B cell (primary cell): ENCODE measurements around the gene SLC4A1. TPM values are rescaled to one million over a fixed set of nuclear protein-coding genes. Genes with fewer than 3 reads are reported as not detected.

Experiments
- ATAC-seq: fragments of 200-7000 bp; cut with Tn5 transposase; one replicate; pipeline ENCODE4 v1.10.0; 2021; ENCODE audit warnings: low read depth, mild to moderate bottlenecking, moderate number of reproducible peaks, moderate library complexity
- CTCF ChIA-PET: fragments of 350-600 bp; sonication (Branson Sonifier 250); formaldehyde crosslinking; loops from one replicate; lab custom pipeline; 2021; ENCODE audit warnings: antibody characterized with exemption, inconsistent platforms; lab: Charles Lee
- POLR2A ChIA-PET: fragments of 350-600 bp; sonication (Branson Sonifier 250); formaldehyde crosslinking; loops from one replicate; lab custom pipeline; 2021; ENCODE audit warnings: antibody characterized with exemption; lab: Charles Lee
- DNase-seq: peaks from one replicate; pipeline ENCODE4 v3.0.0; 2013
- H2AFZ ChIP-seq: 2 replicates; pipeline ENCODE4 v1.6.1; 2012; ENCODE audit warnings: mild to moderate bottlenecking, low read depth, low read length; ENCODE audit not compliant: insufficient read depth, poor library complexity, severe bottlenecking
- H3K27ac ChIP-seq, 2 donors: 1 replicate in 1 of 2; 2 replicates in 1 of 2; pipeline ENCODE4 v1.5.1; 2012 to 2013; ENCODE audit warnings: low read length in 2 of 2, mild to moderate bottlenecking in 2 of 2, moderate library complexity in 1 of 2
- H3K27me3 ChIP-seq, 4 experiments: fragments of 200-600 bp in 1 of 4; sonication (generic) in 1 of 4; replicated peaks in 1 of 4; 1 replicate in 2 of 4; 2 replicates in 2 of 4; pipeline versions ENCODE4 v1.6.1 to v1.7.0; 2013 to 2016; ENCODE audit warnings: low read length in 3 of 4, mild to moderate bottlenecking in 2 of 4, mixed read lengths in 1 of 4, moderate library complexity in 1 of 4; ENCODE audit not compliant: insufficient read depth in 4 of 4, control insufficient read depth in 3 of 4; ENCODE audit errors: control extremely low read depth in 1 of 4
- H3K36me3 ChIP-seq, 2 experiments: replicated peaks in 1 of 2; 1 replicate in 1 of 2; 2 replicates in 1 of 2; pipeline versions ENCODE4 v1.6.1 to v1.7.1; 2013; ENCODE audit warnings: low read length in 1 of 2; ENCODE audit not compliant: insufficient read depth in 2 of 2, control insufficient read depth in 1 of 2; ENCODE audit errors: control extremely low read depth in 1 of 2, extremely low read depth in 1 of 2
- H3K4me1 ChIP-seq, 2 donors: fragments of 200-600 bp in 1 of 2; sonication (generic) in 1 of 2; 1 replicate in 1 of 2; 2 replicates in 1 of 2; pipeline versions ENCODE4 v1.5.1 to v1.6.1; 2013 to 2017; ENCODE audit warnings: low read length in 2 of 2; ENCODE audit not compliant: control insufficient read depth in 2 of 2, insufficient read depth in 2 of 2
- H3K4me2 ChIP-seq: replicated peaks from 2 replicates; pipeline ENCODE3; 2012; ENCODE audit warnings: mild to moderate bottlenecking, low read depth, low read length; ENCODE audit not compliant: poor library complexity, severe bottlenecking
- H3K4me3 ChIP-seq, 5 experiments: fragments of 200-600 bp in 1 of 5; sonication (generic) in 1 of 5; 1 replicate in 3 of 5; 2 replicates in 2 of 5; pipeline versions ENCODE4 v1.5.1 to v1.7.0; 2011 to 2016; ENCODE audit warnings: low read length in 4 of 5, mild to moderate bottlenecking in 4 of 5, low read depth in 2 of 5, control low read depth in 1 of 5, moderate library complexity in 1 of 5; ENCODE audit not compliant: insufficient read depth in 1 of 5; ENCODE audit errors: control extremely low read depth in 1 of 5, extremely low read depth in 1 of 5
- H3K79me2 ChIP-seq: fragments of 200-600 bp; sonication (generic); one replicate; pipeline ENCODE4 v1.6.0; 2016; ENCODE audit warnings: low read length; ENCODE audit not compliant: control insufficient read depth, insufficient read depth
- H3K9ac ChIP-seq: fragments of 200-600 bp; sonication (generic); 2 replicates; pipeline ENCODE4 v1.6.1; 2017; ENCODE audit warnings: mild to moderate bottlenecking, low read length, moderate library complexity
- H3K9me3 ChIP-seq, 3 donors: one replicate each; pipeline versions ENCODE4 v1.6.1 to v1.7.1; 2013; ENCODE audit warnings: low read length in 2 of 3; ENCODE audit not compliant: control insufficient read depth in 2 of 3, insufficient read depth in 1 of 3; ENCODE audit errors: control extremely low read depth in 1 of 3
- H4K20me1 ChIP-seq: 2 replicates; pipeline ENCODE4 v1.6.0; 2012; ENCODE audit warnings: mild to moderate bottlenecking, low read length; ENCODE audit not compliant: insufficient read depth, control insufficient read depth, poor library complexity, severe bottlenecking
- H3K27ac Mint-ChIP-seq: one replicate; pipeline ENCODE4 v1.8.0; 2021; ENCODE audit warnings: mixed read lengths
- H3K27me3 Mint-ChIP-seq: one replicate; pipeline ENCODE4 v1.8.0; 2021; ENCODE audit warnings: mixed read lengths
- H3K4me1 Mint-ChIP-seq: one replicate; pipeline ENCODE4 v1.8.0; 2021; ENCODE audit warnings: mixed read lengths
- H3K4me3 Mint-ChIP-seq: one replicate; pipeline ENCODE4 v1.8.0; 2021; ENCODE audit warnings: mixed read lengths
- H3K9me3 Mint-ChIP-seq: one replicate; pipeline ENCODE4 v1.8.0; 2022; ENCODE audit warnings: mixed read lengths; ENCODE audit not compliant: insufficient read depth
- EZH2 ChIP-seq: IDR thresholded peaks from 2 replicates; pipeline ENCODE4 v1.6.1; 2012; ENCODE audit warnings: borderline replicate concordance, low read depth, mild to moderate bottlenecking, moderate library complexity, low read length; ENCODE audit not compliant: insufficient read depth, poor library complexity, severe bottlenecking
- WGBS: methylation state at CpG from one replicate; pipeline ENCODE4 v1.1.5; 2013; ENCODE audit warnings: missing lambda C conversion rate; ENCODE audit not compliant: insufficient coverage; 5-methylcytosine and 5-hydroxymethylcytosine counted together
- intact Hi-C: fragments of 100-400 bp; cut with micrococcal nuclease; formaldehyde crosslinking; loops from one replicate; pipeline ENCODE4 v1.10.0; 2022
- polyA plus RNA-seq: library from polyadenylated mRNA; depleted of rRNA; stranded (reverse); fragments of >200 nt; gene quantifications from 2 replicates; pipeline ENCODE4 v1.2.3, GENCODE V29; 2012
- total RNA-seq, 2 donors: library from RNA; stranded (reverse); fragments of 120-200 nt in 1 of 2; gene quantifications; 1 replicate in 1 of 2; 2 replicates in 1 of 2; pipeline versions ENCODE4 v1.2.3 to v1.2.4, GENCODE V29; 2013 to 2022
- TF ChIP-seq, protein P1 (sequence below): fragments of 200-600 bp; IDR thresholded peaks from one replicate; pipeline ENCODE4 v1.8.0; 2022; ENCODE audit warnings: antibody characterized with exemption, mild to moderate bottlenecking

The SLC4A1 gene
- total and polyA plus RNA-seq, 2 donors (not counting 1 experiment from before 2014, with no cell fraction given) = 0.22 TPM; not detected in 1

DNA sequence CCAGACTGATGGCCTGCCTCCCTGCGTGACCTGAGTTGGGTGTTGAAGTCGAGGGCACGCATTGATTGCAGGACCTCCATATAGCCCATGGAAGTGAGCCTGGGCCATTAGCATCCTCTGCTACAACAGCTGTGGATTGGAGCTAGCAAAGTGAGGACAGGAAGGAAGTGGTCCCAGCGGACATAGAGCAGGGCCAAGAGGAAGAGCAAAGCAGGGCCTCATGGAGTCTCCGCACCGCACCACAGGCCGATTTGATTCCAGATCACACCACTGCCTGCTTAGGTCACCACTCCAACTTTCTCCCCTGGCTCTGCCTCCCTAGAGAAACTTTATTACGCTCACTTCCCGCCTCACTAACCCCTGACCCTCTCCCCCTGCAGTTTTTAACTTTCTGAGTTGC is 37.8 kb downstream of the SLC4A1 start:
- no peaks in the 10 kb centered on the region for H3K79me2 ChIP-seq
- ChIA-PET POLR2A (no interaction called here), CTCF (no interaction called here)
- H3K4me1 ChIP-seq = no peaks in the 10 kb centered on the region
- no peaks in the 10 kb centered on the region for H3K9me3 ChIP-seq
- H3K27ac ChIP-seq = no peak overlapping the region
- intact Hi-C loops = no loop called here
- H4K20me1 ChIP-seq = no peaks in the 10 kb centered on the region
- H3K4me3 Mint-ChIP-seq = no peak overlapping the region
- peaks cover 4% of the 10 kb centered on the region for H3K27me3 Mint-ChIP-seq
- no peaks in the 10 kb centered on the region for H3K36me3 ChIP-seq
- no peak overlapping the region for H3K4me2 ChIP-seq
- H2AFZ ChIP-seq = no peak overlapping the region
- no peaks in the 10 kb centered on the region for H3K9me3 Mint-ChIP-seq
- H3K4me3 ChIP-seq = no peak overlapping the region
- no peak for TF ChIP-seq EZH2
- TF ChIP-seq, protein P1, sequence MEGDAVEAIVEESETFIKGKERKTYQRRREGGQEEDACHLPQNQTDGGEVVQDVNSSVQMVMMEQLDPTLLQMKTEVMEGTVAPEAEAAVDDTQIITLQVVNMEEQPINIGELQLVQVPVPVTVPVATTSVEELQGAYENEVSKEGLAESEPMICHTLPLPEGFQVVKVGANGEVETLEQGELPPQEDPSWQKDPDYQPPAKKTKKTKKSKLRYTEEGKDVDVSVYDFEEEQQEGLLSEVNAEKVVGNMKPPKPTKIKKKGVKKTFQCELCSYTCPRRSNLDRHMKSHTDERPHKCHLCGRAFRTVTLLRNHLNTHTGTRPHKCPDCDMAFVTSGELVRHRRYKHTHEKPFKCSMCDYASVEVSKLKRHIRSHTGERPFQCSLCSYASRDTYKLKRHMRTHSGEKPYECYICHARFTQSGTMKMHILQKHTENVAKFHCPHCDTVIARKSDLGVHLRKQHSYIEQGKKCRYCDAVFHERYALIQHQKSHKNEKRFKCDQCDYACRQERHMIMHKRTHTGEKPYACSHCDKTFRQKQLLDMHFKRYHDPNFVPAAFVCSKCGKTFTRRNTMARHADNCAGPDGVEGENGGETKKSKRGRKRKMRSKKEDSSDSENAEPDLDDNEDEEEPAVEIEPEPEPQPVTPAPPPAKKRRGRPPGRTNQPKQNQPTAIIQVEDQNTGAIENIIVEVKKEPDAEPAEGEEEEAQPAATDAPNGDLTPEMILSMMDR = no peak
- no peaks in the 10 kb centered on the region for H3K27me3 ChIP-seq
- 91% methylated on average over 6 of the region's 9 CpGs for WGBS
- DNase-seq = no peak
- no peak overlapping the region for H3K9ac ChIP-seq
- ATAC-seq = no peak
- H3K27ac Mint-ChIP-seq = no peak overlapping the region
- H3K4me1 Mint-ChIP-seq = no peaks in the 10 kb centered on the region

DNA sequence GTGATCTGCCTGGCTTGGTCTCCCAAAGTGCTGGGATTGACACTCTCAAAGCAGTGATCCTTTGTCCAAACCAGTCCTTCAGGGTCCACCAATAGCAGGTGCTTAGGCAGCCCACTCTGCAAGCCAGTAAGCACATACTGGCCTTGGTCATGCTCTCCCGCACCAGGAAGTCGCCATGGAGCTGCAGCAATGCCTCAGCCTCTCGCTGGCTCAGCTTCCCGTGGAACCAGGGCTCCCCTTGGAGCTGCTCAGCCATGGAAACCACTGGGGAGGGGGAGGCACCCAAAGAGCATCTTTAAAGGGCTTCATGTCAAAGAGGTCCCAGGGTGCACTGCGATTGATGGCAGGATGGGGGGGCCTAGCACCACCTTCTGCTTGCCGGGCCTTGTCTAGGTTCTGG is 38.8 kb downstream of the SLC4A1 start:
- Histone ChIP-seq H3K9me3 (no peaks in the 10 kb centered on the region), H2AFZ (no peak overlapping the region), H3K9ac (no peak overlapping the region), H3K4me1 (no peaks in the 10 kb centered on the region), H3K36me3 (no peaks in the 10 kb centered on the region), H3K4me2 (no peak overlapping the region), H3K27ac (no peak overlapping the region), H3K79me2 (no peaks in the 10 kb centered on the region), H3K27me3 (no peaks in the 10 kb centered on the region), H3K4me3 (no peak overlapping the region), H4K20me1 (no peaks in the 10 kb centered on the region)
- intact Hi-C loops = no loop called here
- ATAC-seq = no peak
- TF ChIP-seq, protein P1 = no peak
- TF ChIP-seq EZH2 = no peak
- Mint-ChIP-seq H3K9me3 (no peaks in the 10 kb centered on the region), H3K27ac (no peak overlapping the region), H3K4me1 (no peaks in the 10 kb centered on the region), H3K27me3 (no peaks in the 10 kb centered on the region), H3K4me3 (no peak overlapping the region)
- CTCF ChIA-PET = interaction anchor here (0.6 to 1.3 kb wide), 3 partner anchors 12 to 122 kb away, joined by 3 to 4 read pairs (median 3); no protein-coding TSS in a partner anchor
- POLR2A ChIA-PET = no interaction called here
- DNase-seq = no peak
- WGBS = 91% methylated on average over 5 of the region's 6 CpGs
